ENCODE data around the gene SGF29.

- peak in 1 of 2 donors; percentile 64 for TF ChIP-seq POLR2A (IDR thresholded peaks at IDR 0.05)
- TF ChIP-seq CTCF (IDR thresholded peaks at IDR 0.05): no peak
Observed at GRCh38 chr16:28531777-28532744, 21.7 kb upstream of the SGF29 start.
